GM18951 (cell line): ENCODE data around the gene RNF14.

ENCODE experiments used
- POLR2A ChIP-seq: IDR thresholded peaks from 4 replicates; pipeline ENCODE4 v1.6.1; 2011; ENCODE audit warnings: mild to moderate bottlenecking; ENCODE audit not compliant: insufficient read length, insufficient read depth; ENCODE audit errors: extremely low read depth
- in situ Hi-C: fragments of 300-500 bp; cut with MboI; formaldehyde crosslinking; loops from one replicate; pipeline ENCODE4 v1.12.0; 2022; ENCODE audit warnings: low sequenced_read_pairs, mixed read lengths, inconsistent platforms; ENCODE audit not compliant: unreplicated experiment

RNF14 gene

DNA sequence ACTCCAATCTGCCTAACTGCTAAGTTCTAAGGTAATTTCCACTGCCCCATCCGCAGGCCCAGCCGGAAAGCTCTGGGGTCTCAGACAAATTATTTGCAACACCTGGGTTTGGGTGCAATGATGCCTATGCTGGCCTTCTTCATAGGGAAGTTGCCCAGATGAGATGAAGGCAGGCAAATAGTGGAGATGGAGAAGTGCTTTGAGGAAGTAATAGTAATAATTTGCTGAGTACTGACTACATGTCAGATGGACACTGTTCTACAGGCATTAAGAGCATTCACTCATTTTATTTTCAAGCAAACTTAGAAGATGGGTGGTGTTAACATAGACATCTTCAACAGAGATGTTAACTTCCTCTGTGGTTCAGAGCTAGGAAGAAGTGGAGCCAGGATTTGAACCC lies 14.7 kb upstream of the RNF14 start:
- no peak for TF ChIP-seq POLR2A
- in situ Hi-C loops, result no loop called here

GRCh38 chr5:141957367-141957996 lies 11.4 kb upstream of the RNF14 start:
- in situ Hi-C loops, result no loop called here
- no peak for TF ChIP-seq POLR2A

- TF ChIP-seq POLR2A, result no peak
- in situ Hi-C loops, result no loop called here
These were observed 10.8 kb upstream of the RNF14 start, which contains the start of gene PCDH12 for GRCh38 chr5:141958113-141958512. PCDH12 (minus strand) TSS chr5:141958202; CDS start chr5:141957851, 351 bp downstream.

- in situ Hi-C loops, result no loop called here
- TF ChIP-seq POLR2A, result no peak
These were observed 10.2 kb upstream of the RNF14 start for GRCh38 chr5:141958546-141959172.

- in situ Hi-C loops, result no loop called here
- no peak for TF ChIP-seq POLR2A
These were observed 8.9 kb upstream of the RNF14 start for GRCh38 chr5:141960018-141960417.

GRCh38 chr5:141960449-141961323 lies 8.2 kb upstream of the RNF14 start:
- in situ Hi-C loops, result no loop called here
- TF ChIP-seq POLR2A, result no peak

DNA sequence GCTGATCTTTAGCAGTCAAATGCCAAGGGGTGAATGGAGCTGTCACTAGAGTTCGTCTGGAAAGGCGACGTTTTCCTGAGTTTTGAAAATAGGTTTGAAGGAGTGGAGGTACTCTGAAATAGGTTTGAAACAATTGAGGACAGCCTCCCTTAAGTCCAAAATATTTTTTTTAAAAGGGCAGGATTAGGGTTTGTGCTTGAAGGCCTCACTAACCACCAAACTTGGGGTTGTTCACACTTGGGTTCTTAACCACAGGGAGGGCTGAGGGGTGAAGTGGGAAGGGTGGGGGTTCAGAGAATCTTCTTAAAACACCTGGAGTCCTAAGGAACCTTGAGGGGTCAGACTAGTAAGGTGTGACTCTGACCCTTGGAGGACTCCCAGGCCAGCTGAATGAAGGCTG lies 7.4 kb upstream of the RNF14 start:
- in situ Hi-C loops, result no loop called here

GRCh38 chr5:141963701-141964100 lies 5.2 kb upstream of the RNF14 start:
- in situ Hi-C loops, result no loop called here

More for the DNA sequence above, 7.4 kb upstream of the RNF14 start:
- TF ChIP-seq POLR2A, result no peak

DNA sequence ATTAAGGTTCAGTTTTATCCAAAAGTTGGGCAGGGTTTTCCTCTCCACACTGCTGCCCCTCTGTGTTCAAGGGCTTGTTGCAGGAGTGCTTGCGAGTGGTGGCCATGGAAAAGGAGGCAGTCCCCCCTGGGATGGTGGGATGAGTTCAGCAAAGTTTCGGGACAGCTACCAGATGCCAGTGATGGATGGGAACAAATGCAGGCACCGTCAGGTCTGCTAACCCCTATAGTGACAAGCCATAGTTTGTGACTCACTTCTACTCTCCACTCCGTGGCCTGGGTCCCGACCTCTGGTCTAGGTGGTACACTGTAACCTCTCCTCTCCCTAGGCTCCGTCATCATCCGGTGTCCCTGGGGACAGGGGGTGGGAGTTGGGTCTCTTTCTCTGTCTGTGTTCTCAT lies 3.8 kb upstream of the RNF14 start:
- TF ChIP-seq POLR2A, result no peak
- in situ Hi-C loops, result no loop called here

More at GRCh38 chr5:141963701-141964100, 5.2 kb upstream of the RNF14 start:
- TF ChIP-seq POLR2A, result no peak

- in situ Hi-C loops, result no loop called here
- no peak for TF ChIP-seq POLR2A
These were observed 2.5 kb upstream of the RNF14 start for GRCh38 chr5:141966275-141966962.

- TF ChIP-seq POLR2A, result no peak
- in situ Hi-C loops, result no loop called here
These were observed 2.0 kb upstream of the RNF14 start for GRCh38 chr5:141966963-141967333.

DNA sequence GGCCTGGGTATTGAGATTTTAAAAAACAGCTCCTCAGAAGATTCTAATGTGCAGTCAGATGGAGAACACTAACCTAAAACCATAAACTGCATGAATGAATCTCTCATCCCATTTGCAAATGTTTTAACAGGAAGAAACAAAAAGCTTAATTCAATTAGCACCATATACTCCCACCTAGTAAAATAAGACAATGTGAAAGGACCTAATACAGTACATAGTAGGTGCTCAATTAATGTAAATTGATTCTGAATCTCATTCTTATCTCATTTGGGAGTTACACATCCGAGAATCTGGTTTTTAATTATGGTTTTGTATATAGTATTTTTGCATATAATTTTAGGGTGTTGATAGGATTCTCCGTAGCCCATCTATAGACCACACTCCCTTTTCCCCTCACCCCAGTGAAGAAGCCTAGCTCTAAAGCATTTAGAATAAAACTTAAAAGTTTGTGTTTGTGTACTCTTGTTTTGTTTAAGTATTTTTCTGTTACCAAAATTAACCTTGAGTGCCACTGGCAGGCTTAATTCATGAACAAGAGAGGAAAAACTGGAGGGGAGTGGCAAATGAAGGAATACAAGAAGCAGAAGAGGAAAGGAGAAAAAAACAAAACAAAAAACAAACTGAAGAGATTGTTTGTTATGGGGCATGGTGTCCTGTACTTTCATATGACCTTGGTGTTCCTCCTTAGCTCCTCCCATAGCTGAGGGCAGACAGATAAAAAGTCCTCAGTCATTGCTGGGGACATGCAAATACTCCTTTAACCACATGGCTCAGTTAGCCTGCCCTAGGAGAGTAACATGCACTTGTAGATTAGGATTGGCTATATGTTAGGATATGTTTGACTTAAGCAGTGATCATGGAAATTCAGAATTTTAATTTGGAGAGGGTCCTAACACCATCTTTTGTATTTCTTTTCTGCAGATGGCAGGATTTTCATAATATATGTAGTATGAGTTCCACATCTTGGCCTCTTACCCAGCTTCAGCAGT lies 1.2 kb downstream of the RNF14 start:
- TF ChIP-seq POLR2A, result no peak
- in situ Hi-C loops, result no loop called here
